ENCODE measurements around the gene MARCHF10.
"Not testable (repeated sequence)": the region's sequence is repeated elsewhere in the genome, so short reads cannot be mapped to it uniquely, and the experiment has no call there.

DNA sequence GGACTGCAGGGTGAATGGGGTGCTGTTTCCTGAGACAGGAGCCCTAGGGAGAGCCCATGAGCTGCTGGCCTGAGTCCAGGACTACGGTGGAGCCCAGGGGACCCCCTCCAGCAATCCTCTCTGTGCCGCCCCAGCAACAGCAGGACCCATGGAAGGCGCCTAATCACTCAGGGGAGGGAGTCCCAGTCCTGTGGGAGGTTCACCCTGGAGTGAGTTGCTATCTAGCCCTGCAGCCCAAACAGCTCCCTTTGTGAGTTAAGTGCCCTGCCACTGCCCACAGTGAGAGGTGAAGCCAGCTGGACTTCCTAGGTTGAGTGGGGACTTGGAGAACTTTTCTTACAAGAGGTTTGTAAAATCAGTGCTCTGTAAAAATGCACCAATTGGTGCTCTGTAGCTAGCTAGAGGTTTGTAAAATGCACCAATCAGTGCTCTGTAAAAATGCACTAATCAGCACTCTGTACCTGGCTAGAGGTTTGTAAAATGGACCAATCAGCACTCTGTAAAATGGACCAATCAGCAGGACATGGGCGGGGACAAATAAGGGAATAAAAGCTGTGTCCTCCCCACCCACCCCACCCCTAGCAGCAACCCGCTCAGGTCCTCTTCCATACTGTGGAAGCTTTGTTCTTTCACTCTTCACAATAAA, 112.9 kb downstream of the MARCHF10 start:
- TF ChIP-seq POLR2A (IDR thresholded peaks at IDR 0.05): not testable (repeated sequence)
- TF ChIP-seq, protein P1, sequence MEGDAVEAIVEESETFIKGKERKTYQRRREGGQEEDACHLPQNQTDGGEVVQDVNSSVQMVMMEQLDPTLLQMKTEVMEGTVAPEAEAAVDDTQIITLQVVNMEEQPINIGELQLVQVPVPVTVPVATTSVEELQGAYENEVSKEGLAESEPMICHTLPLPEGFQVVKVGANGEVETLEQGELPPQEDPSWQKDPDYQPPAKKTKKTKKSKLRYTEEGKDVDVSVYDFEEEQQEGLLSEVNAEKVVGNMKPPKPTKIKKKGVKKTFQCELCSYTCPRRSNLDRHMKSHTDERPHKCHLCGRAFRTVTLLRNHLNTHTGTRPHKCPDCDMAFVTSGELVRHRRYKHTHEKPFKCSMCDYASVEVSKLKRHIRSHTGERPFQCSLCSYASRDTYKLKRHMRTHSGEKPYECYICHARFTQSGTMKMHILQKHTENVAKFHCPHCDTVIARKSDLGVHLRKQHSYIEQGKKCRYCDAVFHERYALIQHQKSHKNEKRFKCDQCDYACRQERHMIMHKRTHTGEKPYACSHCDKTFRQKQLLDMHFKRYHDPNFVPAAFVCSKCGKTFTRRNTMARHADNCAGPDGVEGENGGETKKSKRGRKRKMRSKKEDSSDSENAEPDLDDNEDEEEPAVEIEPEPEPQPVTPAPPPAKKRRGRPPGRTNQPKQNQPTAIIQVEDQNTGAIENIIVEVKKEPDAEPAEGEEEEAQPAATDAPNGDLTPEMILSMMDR (IDR thresholded peaks at IDR 0.05): not testable (repeated sequence)
